ENCODE results near the gene LINC01488. TPM values are rescaled to one million over a fixed set of nuclear protein-coding genes. Genes with fewer than 3 reads are reported as not detected.

LINC01488 gene
- not detected in 2 replicates for total RNA-seq

GRCh38 chr11:69481393-69481844 is at the start of gene LINC01488:
LINC01488 (plus strand) TSS chr11:69481663.
- TF ChIP-seq CTCF (IDR thresholded peaks at IDR 0.05; ENCODE audit: insufficient read depth, low read depth, low read length): no peak
- no peak for DNase-seq (ENCODE audit: low read depth)

GRCh38 chr11:69431893-69432738 is 49.3 kb upstream of the LINC01488 start:
- no peak overlapping the region for H3K4me3 ChIP-seq (ENCODE audit: low read depth, low read length)
- TF ChIP-seq CTCF (IDR thresholded peaks at IDR 0.05; ENCODE audit: insufficient read depth, low read depth, low read length): no peak
- DNase-seq (ENCODE audit: low read depth): no peak

More at GRCh38 chr11:69481393-69481844, at the start of gene LINC01488:
- no peak within 1 kb of the TSS for H3K4me3 ChIP-seq (ENCODE audit: low read depth, low read length)

- no peak for TF ChIP-seq CTCF (IDR thresholded peaks at IDR 0.05; ENCODE audit: insufficient read depth, low read depth, low read length)
- H3K4me3 ChIP-seq (ENCODE audit: low read depth, low read length): no peak overlapping the region
- no peak for DNase-seq (ENCODE audit: low read depth)
Measured at GRCh38 chr11:69433741-69434140, 47.7 kb upstream of the LINC01488 start.

GRCh38 chr11:69434471-69434931 is 47.0 kb upstream of the LINC01488 start:
- TF ChIP-seq CTCF (IDR thresholded peaks at IDR 0.05; ENCODE audit: insufficient read depth, low read depth, low read length): no peak
- H3K4me3 ChIP-seq (ENCODE audit: low read depth, low read length): no peak overlapping the region
- DNase-seq (ENCODE audit: low read depth): no peak

GRCh38 chr11:69435161-69435986 is 46.1 kb upstream of the LINC01488 start:
- TF ChIP-seq CTCF (IDR thresholded peaks at IDR 0.05; ENCODE audit: insufficient read depth, low read depth, low read length): no peak
- DNase-seq (ENCODE audit: low read depth): no peak
- no peak overlapping the region for H3K4me3 ChIP-seq (ENCODE audit: low read depth, low read length)

GRCh38 chr11:69436041-69436982 is 45.2 kb upstream of the LINC01488 start:
- H3K4me3 ChIP-seq (ENCODE audit: low read depth, low read length): no peak overlapping the region
- TF ChIP-seq CTCF (IDR thresholded peaks at IDR 0.05; ENCODE audit: insufficient read depth, low read depth, low read length): no peak
- no peak for DNase-seq (ENCODE audit: low read depth)

All from fibroblast of villous mesenchyme (primary cell).